Subcutaneous adipose tissue (tissue), 4 donors: ENCODE results near the gene WFDC1. TPM values are rescaled to one million over a fixed set of nuclear protein-coding genes. Genes with fewer than 3 reads are reported as not detected.

Experiments
- CTCF ChIP-seq: fragments of 450-650 bp; IDR thresholded peaks from one replicate; pipeline ENCODE4 v1.5.1; 2016; ENCODE audit warnings: low read depth, mild to moderate bottlenecking, control low read depth, antibody characterized with exemption, moderate library complexity
- total RNA-seq, 4 donors: library from RNA; depleted of rRNA; stranded (reverse); fragments of >200 nt; gene quantifications; one replicate each; pipeline ENCODE4 v1.1.0, GENCODE V29; 2016

WFDC1 gene
- total RNA-seq, 4 donors from 2014 or later: 0.38 to 0.98 (median 0.44) TPM; not detected in 1

DNA sequence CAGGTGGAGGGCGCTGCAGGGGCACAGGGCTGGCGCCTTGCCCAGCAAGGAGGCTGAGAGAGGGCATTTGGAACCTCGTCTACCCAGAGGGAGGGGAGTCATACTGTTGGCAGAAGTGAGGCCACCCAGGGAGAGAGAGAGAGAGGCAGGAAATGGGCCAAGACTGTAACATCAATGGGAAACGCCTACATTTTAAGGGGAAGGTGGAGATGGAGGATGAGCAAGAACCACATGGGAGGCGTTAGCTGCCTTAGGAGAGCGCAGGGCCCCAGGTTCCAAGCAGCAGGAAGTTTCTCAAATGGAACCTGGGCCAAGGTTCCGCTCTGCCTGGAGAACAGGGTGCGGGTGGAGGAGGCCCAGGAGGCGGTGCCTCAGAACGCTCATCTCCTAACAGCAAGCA lies 2.7 kb upstream of the WFDC1 start:
- no peak for TF ChIP-seq CTCF

GRCh38 chr16:84293406-84293805 lies 1.3 kb upstream of the WFDC1 start:
- no peak for TF ChIP-seq CTCF

- TF ChIP-seq CTCF: no peak
Measured at GRCh38 chr16:84294117-84294516, 561 bp upstream of the WFDC1 start.

- TF ChIP-seq CTCF: no peak
Measured at GRCh38 chr16:84295203-84295860, 654 bp downstream of the WFDC1 start.

DNA sequence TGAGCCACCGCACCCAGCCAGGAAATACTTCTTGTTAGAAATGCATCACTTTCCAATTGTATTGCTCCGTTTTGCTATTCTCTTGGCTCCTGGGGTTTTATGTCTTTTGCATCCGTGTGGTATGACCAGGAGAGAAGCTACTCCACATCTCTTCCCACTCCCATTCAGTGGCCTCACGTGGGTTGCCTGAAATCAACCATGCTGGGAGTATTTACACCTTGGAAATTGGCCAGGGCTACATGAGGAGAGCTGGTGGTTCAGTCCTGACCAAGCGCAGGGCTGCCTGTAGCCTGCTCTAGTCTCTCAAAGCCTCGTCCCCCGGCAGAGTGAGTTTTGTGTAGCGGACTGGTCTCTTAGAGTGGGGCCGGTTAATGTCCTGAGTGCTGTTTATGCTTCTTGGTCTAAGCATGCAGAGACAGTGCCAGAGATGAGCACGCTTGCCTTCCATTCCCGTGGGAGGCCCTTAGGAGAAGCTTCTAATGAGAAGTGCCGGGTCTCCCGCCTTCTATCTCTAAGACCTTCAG lies 3.8 kb downstream of the WFDC1 start:
- TF ChIP-seq CTCF: no peak

- TF ChIP-seq CTCF: no peak
Measured at GRCh38 chr16:84299734-84300440, 5.2 kb downstream of the WFDC1 start.

DNA sequence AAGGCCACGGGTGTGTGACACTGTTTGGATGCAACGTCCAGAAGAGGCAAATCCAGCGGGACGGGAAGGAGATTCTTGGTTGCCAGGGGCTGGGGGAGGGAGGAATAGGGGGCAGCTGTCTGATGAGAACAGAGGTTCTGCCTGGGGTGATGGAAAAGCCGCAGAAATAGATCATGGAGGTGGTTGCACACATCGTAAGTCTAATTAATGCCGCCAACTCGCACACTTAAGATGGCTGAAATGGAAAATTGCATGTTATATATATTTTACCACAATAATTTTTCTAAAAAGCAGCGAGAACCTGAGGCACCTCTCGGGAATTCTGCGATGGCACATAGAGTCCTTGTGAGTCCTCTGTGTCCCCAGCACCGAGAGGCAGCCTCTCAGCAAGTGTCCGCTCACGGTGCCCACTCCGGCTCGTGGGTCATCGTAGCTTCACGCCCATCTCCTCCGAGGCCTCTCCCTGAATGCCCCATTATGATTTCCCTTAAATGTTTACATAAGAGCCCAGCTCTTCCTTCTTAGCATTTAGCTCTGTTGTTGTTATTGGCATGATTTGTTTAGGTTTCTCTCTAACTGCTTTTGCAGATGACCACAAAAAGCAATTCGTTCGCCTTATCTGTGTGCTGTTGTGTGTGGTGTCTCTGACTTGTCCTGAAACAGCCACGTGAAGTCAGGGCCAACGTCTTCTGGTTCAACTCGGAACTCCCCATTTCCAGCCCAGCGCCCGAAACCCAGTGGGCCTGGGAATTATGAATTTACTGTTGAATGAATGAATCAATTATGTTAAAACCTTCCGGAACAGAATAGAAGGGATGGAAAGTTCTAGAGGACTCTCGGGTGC lies 7.7 kb downstream of the WFDC1 start:
- no peak for TF ChIP-seq CTCF
